Liver (tissue), 9 donors: ENCODE measurements around the gene STUM. TPM values are rescaled to one million over a fixed set of nuclear protein-coding genes. Genes with fewer than 3 reads are reported as not detected.

Source experiments
- DNase-seq: peaks from one replicate; pipeline ENCODE4 v3.0.0-alpha.2; 2017; ENCODE audit warnings: low spot score
- H3K27ac ChIP-seq, 2 donors: one replicate each; pipeline ENCODE4 v1.7.0; 2013; ENCODE audit warnings: inconsistent platforms in 2 of 2, low read length in 2 of 2, control low read depth in 1 of 2, low read depth in 1 of 2, mild to moderate bottlenecking in 1 of 2
- H3K27me3 ChIP-seq, 4 donors: one replicate each; pipeline versions ENCODE4 v1.6.1 to v1.7.0; 2013; ENCODE audit warnings: low read length in 3 of 4, inconsistent platforms in 1 of 4, mild to moderate bottlenecking in 1 of 4, moderate library complexity in 1 of 4; ENCODE audit not compliant: control insufficient read depth in 4 of 4, insufficient read depth in 4 of 4
- H3K36me3 ChIP-seq, 4 donors: one replicate each; pipeline versions ENCODE4 v1.6.1 to v1.7.0; 2013; ENCODE audit warnings: low read length in 3 of 4, mild to moderate bottlenecking in 3 of 4, low read depth in 1 of 4, moderate library complexity in 1 of 4; ENCODE audit not compliant: control insufficient read depth in 4 of 4, insufficient read depth in 3 of 4
- H3K4me1 ChIP-seq, 4 donors: one replicate each; pipeline versions ENCODE4 v1.6.1 to v1.7.0; 2013; ENCODE audit warnings: low read length in 3 of 4, mild to moderate bottlenecking in 3 of 4, moderate library complexity in 1 of 4; ENCODE audit not compliant: control insufficient read depth in 4 of 4, insufficient read depth in 4 of 4
- H3K4me3 ChIP-seq, 3 donors: one replicate each; pipeline versions ENCODE4 v1.6.1 to v1.7.0; 2013; ENCODE audit warnings: low read length in 3 of 3, control low read depth in 1 of 3, low read depth in 1 of 3, mild to moderate bottlenecking in 1 of 3
- H3K9ac ChIP-seq, 2 donors: one replicate each; pipeline ENCODE4 v1.7.0; 2013; ENCODE audit warnings: low read length in 2 of 2, mild to moderate bottlenecking in 2 of 2, moderate library complexity in 2 of 2, control low read depth in 1 of 2, low read depth in 1 of 2
- H3K9me3 ChIP-seq, 4 donors: one replicate each; pipeline versions ENCODE4 v1.6.1 to v1.7.0; 2013; ENCODE audit warnings: low read length in 3 of 4; ENCODE audit not compliant: control insufficient read depth in 4 of 4
- ATF3 ChIP-seq: IDR thresholded peaks from 2 replicates; pipeline ENCODE4 v1.6.1; 2016; ENCODE audit warnings: antibody characterized with exemption
- CTCF ChIP-seq: fragments of 150-350 bp; IDR thresholded peaks from 2 replicates; pipeline ENCODE4 v1.5.1; 2017; ENCODE audit warnings: improper control_type of control experiment, low read depth, low read length; ENCODE audit not compliant: missing input control
- EGR1 ChIP-seq, 2 donors: IDR thresholded peaks; 2 replicates each; pipeline ENCODE4 v1.6.1; 2016 to 2018; ENCODE audit warnings: antibody characterized with exemption in 2 of 2, low read depth in 2 of 2
- FOXA1 ChIP-seq: IDR thresholded peaks from 2 replicates; pipeline ENCODE4 v1.6.1; 2016; ENCODE audit warnings: antibody characterized with exemption
- FOXA2 ChIP-seq: IDR thresholded peaks from 2 replicates; pipeline ENCODE4 v1.6.1; 2016; ENCODE audit warnings: antibody characterized with exemption
- GABPA ChIP-seq, 2 donors: IDR thresholded peaks in 1 of 2; conservative IDR thresholded peaks in 1 of 2; 2 replicates each; pipeline ENCODE4 v1.6.1; 2016; ENCODE audit warnings: antibody characterized with exemption in 2 of 2, mild to moderate bottlenecking in 1 of 2, moderate library complexity in 1 of 2
- HNF4A ChIP-seq, 2 donors: conservative IDR thresholded peaks; 2 replicates each; pipeline ENCODE4 v1.6.1; 2016; ENCODE audit warnings: antibody characterized with exemption in 2 of 2, mild to moderate bottlenecking in 2 of 2
- HNF4G ChIP-seq: IDR thresholded peaks from 2 replicates; pipeline ENCODE4 v1.6.1; 2016; ENCODE audit warnings: antibody characterized with exemption
- JUND ChIP-seq, 2 donors: IDR thresholded peaks; 2 replicates each; pipeline ENCODE4 v1.6.1; 2016; ENCODE audit warnings: antibody characterized with exemption in 2 of 2
- MAX ChIP-seq: IDR thresholded peaks from 2 replicates; pipeline ENCODE4 v1.6.1; 2016; ENCODE audit warnings: antibody characterized with exemption
- NR2F2 ChIP-seq: IDR thresholded peaks from 2 replicates; pipeline ENCODE4 v1.6.1; 2016; ENCODE audit warnings: antibody characterized with exemption
- RAD21 ChIP-seq, 2 donors: IDR thresholded peaks; 2 replicates each; pipeline ENCODE4 v1.6.1; 2016; ENCODE audit warnings: antibody characterized with exemption in 2 of 2, mild to moderate bottlenecking in 2 of 2
- REST ChIP-seq: IDR thresholded peaks from 2 replicates; pipeline ENCODE4 v1.6.1; 2016; ENCODE audit warnings: antibody characterized with exemption, mild to moderate bottlenecking
- RXRA ChIP-seq, 2 donors: IDR thresholded peaks; 2 replicates each; pipeline ENCODE4 v1.6.1; 2017 to 2018; ENCODE audit warnings: antibody characterized with exemption in 2 of 2, mild to moderate bottlenecking in 1 of 2
- SP1 ChIP-seq: IDR thresholded peaks from 2 replicates; pipeline ENCODE4 v1.6.1; 2018; ENCODE audit warnings: antibody characterized with exemption, mild to moderate bottlenecking
- TAF1 ChIP-seq: conservative IDR thresholded peaks from 2 replicates; pipeline ENCODE4 v1.6.1; 2016; ENCODE audit warnings: antibody characterized with exemption, mild to moderate bottlenecking
- YY1 ChIP-seq: IDR thresholded peaks from 2 replicates; pipeline ENCODE4 v1.6.1; 2016; ENCODE audit warnings: antibody characterized with exemption, mild to moderate bottlenecking
- ZBTB33 ChIP-seq: IDR thresholded peaks from 2 replicates; pipeline ENCODE4 v1.6.1; 2016; ENCODE audit warnings: antibody characterized with exemption
- WGBS: extraction: QIAGEN DNeasy Blood & Tissue Kit; methylation state at CpG from one replicate; pipeline ENCODE4 v1.1.7; 2013; 5-methylcytosine and 5-hydroxymethylcytosine counted together
- polyA plus RNA-seq, 2 donors: library from polyadenylated mRNA; stranded (reverse) in 1 of 2; unstranded in 1 of 2; fragments of 200-250 nt in 1 of 2; fragments of >200 nt in 1 of 2; fragmentation: Nextera tagmentation in 1 of 2; extraction: Ambion mirVana in 1 of 2; gene quantifications; one replicate each; pipeline versions ENCODE4 v1.2.1 to v1.2.3, GENCODE V29; 2013 to 2015
- total RNA-seq, 2 donors: library from RNA; depleted of rRNA; stranded (reverse); fragments of >200 nt; gene quantifications; one replicate each; pipeline ENCODE4 v1.2.3, GENCODE V29; 2014
- donor health status: healthy.
- donor health status: healthy.
- donor health status: healthy.
- donor health status: healthy.
- donor health status: healthy.

STUM gene
- total and polyA plus RNA-seq, 4 donors: 0.03 to 0.14 (median 0.07) TPM

- no peak for TF ChIP-seq ATF3
- no peak for TF ChIP-seq TAF1
- no peak for TF ChIP-seq RXRA (IDR thresholded peaks at IDR 0.05)
Measured at GRCh38 chr1:226652613-226653012, 104.0 kb downstream of the STUM start (continued).

- H3K27ac ChIP-seq: peak overlapping the region in 1 of 2 donors; percentile 36
- 76% methylated on average over 11 of the region's 11 CpGs for WGBS
- no peak overlapping the region for H3K4me3 ChIP-seq
Measured at GRCh38 chr1:226653311-226653921, 104.9 kb downstream of the STUM start.

More at GRCh38 chr1:226653311-226653921, 104.9 kb downstream of the STUM start:
- Histone ChIP-seq H3K36me3 (no peaks in the 10 kb centered on the region), H3K9ac (no peak overlapping the region), H3K27me3 (no peaks in the 10 kb centered on the region), H3K4me1 (peaks cover 0 to 16% (median 1%) of the 10 kb centered on the region in 4 donors), H3K9me3 (no peaks in the 10 kb centered on the region)
- DNase-seq: no peak
- TF ChIP-seq HNF4A (conservative IDR thresholded peaks at IDR 0.05) (no peak), MAX (no peak), SP1 (no peak), ATF3 (no peak), EGR1 (IDR thresholded peaks at IDR 0.05; ENCODE audit: low read depth in 2 of 2) (no peak), GABPA (IDR thresholded peaks at IDR 0.05 in 1 of 2, conservative IDR thresholded peaks at IDR 0.05 in 1 of 2) (no peak), ZBTB33 (no peak), HNF4G (no peak), JUND (IDR thresholded peaks at IDR 0.05) (no peak), RAD21 (IDR thresholded peaks at IDR 0.05) (no peak), REST (no peak), NR2F2 (no peak), CTCF (no peak), FOXA2 (no peak), RXRA (IDR thresholded peaks at IDR 0.05) (no peak), FOXA1 (no peak), YY1 (no peak), TAF1 (no peak)
